AG10803 (cell line): Measurements from ENCODE around the gene CCDC74A.
"Not testable (repeated sequence)": the region's sequence is repeated elsewhere in the genome, so short reads cannot be mapped to it uniquely, and the experiment has no call there.

Source experiments
- DNase-seq: peaks from one replicate; pipeline ENCODE4 v3.0.0; 2010; ENCODE audit warnings: low read depth
- H3K4me3 ChIP-seq: 2 replicates; pipeline ENCODE4 v1.5.1; 2011; ENCODE audit warnings: mild to moderate bottlenecking, low read length, control low read depth
- TF ChIP-seq, protein P1 (sequence below): conservative IDR thresholded peaks from 2 replicates; pipeline ENCODE4 v1.5.1; 2011; ENCODE audit warnings: mild to moderate bottlenecking, low read length, control low read depth, inconsistent platforms

Gene CCDC74A

DNA sequence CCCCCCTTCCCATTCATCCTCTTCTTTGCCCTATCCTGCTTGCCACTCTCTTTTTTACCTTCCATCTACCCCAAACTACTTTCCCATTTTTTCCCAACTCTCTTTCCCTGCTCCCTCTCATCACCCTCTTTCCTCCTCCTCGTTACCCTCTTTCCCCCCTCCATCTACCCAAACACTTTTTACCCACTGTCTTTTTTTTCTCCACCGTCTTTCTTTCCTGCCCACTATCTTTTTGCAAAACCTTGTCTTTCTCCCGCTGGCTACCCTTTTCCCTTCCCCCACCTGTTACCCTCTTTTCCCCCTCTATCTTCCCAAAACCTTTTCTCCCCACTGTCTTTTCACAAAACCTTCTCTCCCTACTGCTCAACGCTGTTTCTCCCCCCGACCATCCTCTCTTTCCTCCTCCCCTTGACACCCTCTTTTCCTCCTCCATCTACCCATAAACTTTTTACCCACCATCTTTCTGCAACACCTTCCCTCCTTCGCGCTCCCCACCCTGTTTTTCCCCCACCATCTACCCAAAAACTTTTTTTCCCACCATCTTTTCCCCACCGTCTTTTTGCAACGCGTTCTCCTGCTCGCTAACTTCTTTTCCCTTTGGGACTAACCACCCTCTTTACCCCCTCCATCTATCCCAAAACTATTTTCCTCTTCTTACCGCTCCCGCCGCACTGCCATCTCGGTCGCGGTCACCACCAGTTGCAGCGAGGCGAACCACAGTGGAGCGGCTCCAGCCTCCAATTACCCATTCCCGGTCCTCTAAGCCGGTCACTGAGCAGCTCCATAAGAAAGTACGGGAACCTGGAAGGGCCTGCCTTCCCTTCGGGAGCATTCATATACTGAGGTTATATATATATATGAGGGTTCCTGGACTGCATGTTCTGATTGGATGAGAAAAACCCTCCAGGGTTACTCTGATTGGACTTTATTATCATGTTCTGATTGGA is 15.0 kb downstream of the CCDC74A start:
- TF ChIP-seq, protein P1, sequence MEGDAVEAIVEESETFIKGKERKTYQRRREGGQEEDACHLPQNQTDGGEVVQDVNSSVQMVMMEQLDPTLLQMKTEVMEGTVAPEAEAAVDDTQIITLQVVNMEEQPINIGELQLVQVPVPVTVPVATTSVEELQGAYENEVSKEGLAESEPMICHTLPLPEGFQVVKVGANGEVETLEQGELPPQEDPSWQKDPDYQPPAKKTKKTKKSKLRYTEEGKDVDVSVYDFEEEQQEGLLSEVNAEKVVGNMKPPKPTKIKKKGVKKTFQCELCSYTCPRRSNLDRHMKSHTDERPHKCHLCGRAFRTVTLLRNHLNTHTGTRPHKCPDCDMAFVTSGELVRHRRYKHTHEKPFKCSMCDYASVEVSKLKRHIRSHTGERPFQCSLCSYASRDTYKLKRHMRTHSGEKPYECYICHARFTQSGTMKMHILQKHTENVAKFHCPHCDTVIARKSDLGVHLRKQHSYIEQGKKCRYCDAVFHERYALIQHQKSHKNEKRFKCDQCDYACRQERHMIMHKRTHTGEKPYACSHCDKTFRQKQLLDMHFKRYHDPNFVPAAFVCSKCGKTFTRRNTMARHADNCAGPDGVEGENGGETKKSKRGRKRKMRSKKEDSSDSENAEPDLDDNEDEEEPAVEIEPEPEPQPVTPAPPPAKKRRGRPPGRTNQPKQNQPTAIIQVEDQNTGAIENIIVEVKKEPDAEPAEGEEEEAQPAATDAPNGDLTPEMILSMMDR: no peak
- no peak for DNase-seq
- no peak overlapping the region for H3K4me3 ChIP-seq

DNA sequence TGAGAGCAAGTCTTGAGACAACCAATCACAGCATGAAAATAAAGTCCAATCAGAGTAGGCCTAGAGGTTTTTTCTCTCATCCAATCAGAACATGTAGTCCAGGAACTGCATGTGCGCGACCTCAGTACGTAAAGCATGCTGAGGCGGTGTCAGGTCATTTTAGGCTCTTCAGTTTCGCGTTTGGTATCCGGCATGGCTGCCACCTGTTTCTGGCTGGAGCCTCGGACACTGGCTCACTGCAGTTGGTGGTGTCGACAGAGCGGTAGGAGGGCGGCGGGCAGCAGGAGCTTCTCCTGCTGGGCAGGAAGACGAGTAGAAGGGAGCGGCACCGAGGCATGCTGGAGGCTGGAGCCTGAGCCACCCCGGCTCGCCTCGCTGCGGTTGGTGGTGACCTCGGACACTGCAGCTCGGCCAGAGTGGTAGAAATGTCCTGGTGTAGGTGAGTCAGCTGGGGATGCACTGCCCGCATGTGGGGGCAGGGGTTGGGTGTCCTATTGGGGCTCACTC is 15.8 kb downstream of the CCDC74A start:
- TF ChIP-seq, protein P1: no peak
- no peak for DNase-seq
- H3K4me3 ChIP-seq: no peak overlapping the region

DNA sequence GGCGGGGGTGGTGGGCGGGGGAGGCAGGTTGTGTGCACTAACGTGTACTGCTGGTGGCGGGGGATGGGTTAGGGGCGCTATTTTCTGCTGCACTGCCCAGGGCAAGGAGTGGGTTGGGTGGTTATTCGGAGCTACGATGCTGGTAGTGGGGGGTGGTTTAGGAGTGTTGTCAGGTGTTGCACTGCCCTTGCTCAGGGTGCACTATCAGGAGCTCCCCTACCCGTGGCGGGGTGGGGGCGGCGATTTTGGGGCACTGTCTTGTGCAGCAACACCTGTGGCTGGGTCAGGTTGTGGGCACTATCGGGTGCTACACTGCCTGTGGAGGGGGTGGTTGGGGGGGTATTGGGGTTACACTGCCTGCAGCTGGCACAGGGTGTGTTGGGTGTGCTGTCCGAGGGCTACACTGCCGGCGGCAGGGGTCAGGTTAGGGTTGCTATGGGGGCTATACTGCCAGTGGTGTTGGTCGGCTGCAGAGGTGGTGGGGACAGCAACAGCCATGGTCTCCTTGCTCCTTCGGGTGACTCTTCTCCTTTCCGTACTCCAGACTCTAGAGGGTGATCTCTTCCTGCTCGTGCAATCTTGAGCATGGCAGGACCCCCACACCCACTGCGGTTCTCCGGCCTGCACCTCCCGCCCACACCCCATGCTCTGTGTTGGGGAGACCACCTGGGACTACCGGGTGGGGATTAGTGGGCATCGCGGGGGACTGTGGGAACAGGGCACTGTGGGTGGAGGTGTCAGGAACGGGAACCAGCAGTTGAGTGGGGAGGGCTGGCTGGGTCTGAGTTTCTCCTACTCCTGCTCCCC is 16.5 kb downstream of the CCDC74A start:
- H3K4me3 ChIP-seq, DNase-seq: not testable (repeated sequence)

DNA sequence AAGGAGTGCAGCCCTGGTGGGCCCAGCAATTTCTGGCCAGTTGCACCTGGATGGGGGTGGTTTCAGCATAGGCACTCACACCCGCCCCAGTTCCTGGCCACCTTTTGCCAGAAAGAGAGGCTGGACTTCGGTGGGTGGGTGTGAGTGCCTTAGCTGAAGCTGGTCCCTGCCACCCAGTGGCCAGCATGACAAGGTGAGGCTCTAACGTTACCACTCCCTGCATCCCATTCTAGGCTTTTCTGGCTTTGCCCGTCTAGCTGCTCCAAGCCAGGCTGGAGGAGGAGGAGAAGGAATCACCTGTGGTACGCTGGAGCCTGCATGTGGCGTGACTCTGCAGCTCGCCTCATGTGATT is 17.1 kb downstream of the CCDC74A start:
- H3K4me3 ChIP-seq, DNase-seq: not testable (repeated sequence)

DNA sequence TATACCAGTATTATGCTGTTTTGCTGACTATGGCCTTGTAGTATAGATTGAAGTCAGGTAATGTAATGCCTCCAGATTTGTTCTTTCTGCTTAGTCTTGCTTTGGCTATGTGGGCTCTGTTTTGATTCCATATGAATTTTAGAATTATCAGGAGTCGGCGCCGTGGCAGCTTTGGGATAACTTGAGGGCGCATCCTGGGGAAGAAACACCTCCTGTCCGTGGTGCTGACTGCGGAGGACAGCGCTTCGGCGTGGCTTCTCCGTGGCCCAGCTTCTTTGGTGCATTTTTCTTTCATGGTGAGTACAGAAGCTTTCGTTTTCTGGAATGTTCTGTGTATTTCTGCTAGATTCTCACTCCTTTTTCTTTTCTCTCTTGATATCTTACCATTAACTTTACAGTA is 25.2 kb downstream of the CCDC74A start:
- TF ChIP-seq, protein P1: no peak
- no peak for DNase-seq
- H3K4me3 ChIP-seq: no peak overlapping the region

DNA sequence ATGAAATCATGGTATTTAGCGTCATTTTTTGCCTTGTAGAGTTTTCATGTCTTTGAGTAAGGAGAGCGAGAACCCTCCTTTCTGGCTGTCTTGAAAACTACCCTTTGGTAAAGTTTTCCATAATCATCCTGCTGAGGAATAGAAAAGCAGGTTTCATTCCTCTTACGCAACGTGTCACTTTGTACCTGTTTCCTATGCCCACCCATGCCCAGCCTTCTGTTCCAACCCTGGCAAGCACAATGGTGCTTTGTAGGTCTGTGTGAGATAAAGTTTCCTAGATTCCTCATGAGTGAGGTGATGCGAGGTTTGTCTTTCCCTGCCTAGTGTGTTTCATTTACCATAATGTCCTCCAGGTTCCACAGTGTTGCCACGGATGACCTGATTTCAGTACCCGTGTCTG is 29.3 kb downstream of the CCDC74A start:
- no peak for DNase-seq
- no peak overlapping the region for H3K4me3 ChIP-seq
- TF ChIP-seq, protein P1: no peak

DNA sequence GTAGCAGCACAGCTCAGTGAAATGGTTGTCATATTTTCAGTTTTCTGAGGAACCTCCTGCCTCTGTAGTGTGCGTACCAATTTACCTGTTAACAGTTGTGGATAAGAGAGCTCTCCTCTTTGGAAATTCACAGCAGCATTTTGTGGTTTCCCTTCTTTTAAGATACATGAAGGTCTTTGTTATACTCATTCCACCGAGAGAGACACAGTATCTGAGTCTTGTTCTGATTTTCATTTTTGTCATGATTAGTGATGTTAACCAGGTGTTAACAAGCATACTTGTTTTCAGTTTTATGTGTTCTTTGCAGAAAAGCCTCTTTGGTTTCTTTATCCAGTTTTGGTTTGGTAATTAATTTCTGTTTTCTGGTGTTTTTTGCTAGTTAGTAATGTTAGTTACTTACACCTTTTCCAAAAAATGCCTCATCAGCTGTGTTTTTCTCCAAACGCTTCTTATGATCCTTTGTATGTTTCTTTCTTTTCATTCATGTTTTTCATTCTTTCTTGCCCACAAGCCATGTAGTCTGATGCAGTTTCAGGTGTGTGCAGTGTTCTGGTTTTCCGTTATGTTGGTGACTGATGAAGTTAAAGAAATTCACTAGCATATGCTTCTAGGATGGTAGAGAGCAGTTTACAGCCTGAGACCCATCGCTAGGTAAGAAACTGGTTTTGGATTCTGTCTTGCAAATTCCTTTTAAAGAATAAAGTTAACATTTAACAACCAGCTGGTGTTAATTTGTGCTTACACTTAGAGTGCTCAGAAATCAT is 30.1 kb downstream of the CCDC74A start:
- H3K4me3 ChIP-seq: no peak overlapping the region
- TF ChIP-seq, protein P1: no peak
- DNase-seq: no peak
